Esophagus muscularis mucosa (tissue), 4 donors: Measurements from ENCODE around the gene PYCARD. TPM values are rescaled to one million over a fixed set of nuclear protein-coding genes. Genes with fewer than 3 reads are reported as not detected.

ENCODE experiments used
- DNase-seq: peaks from one replicate; pipeline ENCODE4 v3.0.0-alpha.2; 2017; ENCODE audit errors: extremely low spot score
- H3K27ac ChIP-seq, 4 donors: fragments of 200-600 bp; sonication (generic); replicated peaks in 1 of 4; 1 replicate in 3 of 4; 2 replicates in 1 of 4; pipeline ENCODE4 v1.5.1; 2016 to 2019; ENCODE audit warnings: mild to moderate bottlenecking in 1 of 4
- H3K27me3 ChIP-seq, 4 donors: fragments of 200-600 bp; sonication (generic); one replicate each; pipeline versions ENCODE4 v1.5.1 to v1.6.0; 2016 to 2019
- H3K36me3 ChIP-seq, 4 donors: fragments of 200-600 bp; sonication (generic); one replicate each; pipeline ENCODE4 v1.5.1; 2016 to 2019
- H3K4me1 ChIP-seq, 4 donors: fragments of 200-600 bp; sonication (generic); one replicate each; pipeline ENCODE4 v1.5.1; 2016 to 2019
- H3K4me3 ChIP-seq, 4 donors: fragments of 200-600 bp; sonication (generic); 1 replicate in 2 of 4; 2 replicates in 2 of 4; pipeline ENCODE4 v1.5.1; 2016 to 2019; ENCODE audit warnings: mild to moderate bottlenecking in 4 of 4, moderate library complexity in 1 of 4
- H3K9me3 ChIP-seq, 4 donors: fragments of 200-600 bp; sonication (generic); 1 replicate in 3 of 4; 2 replicates in 1 of 4; pipeline ENCODE4 v1.5.1; 2016 to 2019
- CTCF ChIP-seq, 3 experiments: fragments of 200-600 bp in 2 of 3; fragments of 450-650 bp in 1 of 3; sonication (generic) in 2 of 3; IDR thresholded peaks; one replicate each; pipeline ENCODE4 v1.5.1; 2017 to 2019; ENCODE audit warnings: antibody characterized with exemption in 3 of 3, mild to moderate bottlenecking in 2 of 3, moderate library complexity in 1 of 3
- EP300 ChIP-seq: sonication (generic); formaldehyde crosslinking; IDR thresholded peaks from one replicate; pipeline ENCODE4 v1.6.1; 2017; ENCODE audit warnings: antibody characterized with exemption
- POLR2A ChIP-seq: fragments of 450-650 bp; IDR thresholded peaks from one replicate; pipeline ENCODE4 v1.6.1; 2017; ENCODE audit warnings: antibody characterized with exemption, moderate library complexity, mild to moderate bottlenecking, low read depth
- POLR2AphosphoS5 ChIP-seq, 2 donors: sonication (generic); formaldehyde crosslinking; IDR thresholded peaks; one replicate each; pipeline ENCODE4 v1.6.1; 2017; ENCODE audit warnings: antibody characterized with exemption in 2 of 2
- WGBS: methylation state at CpG from one replicate; pipeline ENCODE4 v1.1.5; 2018; 5-methylcytosine and 5-hydroxymethylcytosine counted together
- intact Hi-C: fragments of 100-400 bp; cut with DNase I; formaldehyde crosslinking; loops from one replicate; pipeline ENCODE4 v1.15.1; 2023
- total RNA-seq, 4 donors: library from RNA; depleted of rRNA; stranded (reverse); fragments of >200 nt; gene quantifications; one replicate each; pipeline versions ENCODE4 v1.1.0 to v1.2.1, GENCODE V29; 2016

Gene PYCARD
- total RNA-seq, 4 donors from 2014 or later = 14.5 to 28.9 (median 22.9) TPM

DNA sequence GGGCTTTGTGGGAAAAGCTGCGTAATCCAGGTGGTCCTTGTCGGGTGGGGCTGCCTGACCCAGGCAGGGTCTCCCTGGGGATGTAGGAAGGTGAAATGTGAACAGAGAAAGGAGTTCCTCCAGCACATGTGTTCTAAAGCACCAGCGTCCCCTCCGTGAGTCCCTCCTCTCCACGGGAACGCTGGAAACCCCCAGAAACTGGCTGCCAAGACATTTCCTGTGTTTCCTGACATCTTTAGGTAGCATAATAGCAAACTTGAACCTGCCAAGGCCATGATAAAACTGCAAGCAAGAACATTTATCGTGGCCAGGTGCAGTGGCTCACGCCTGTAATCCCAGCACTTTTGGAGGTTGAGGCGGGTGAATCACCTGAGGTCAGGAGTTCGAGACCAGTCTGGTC lies 26.9 kb upstream of the PYCARD start:
- H3K9me3 ChIP-seq = no peaks in the 10 kb centered on the region
- intact Hi-C loops = no loop called here
- no peaks in the 10 kb centered on the region for H3K36me3 ChIP-seq
- peaks cover 0 to 4% (median 0%) of the 10 kb centered on the region in 4 donors for H3K27me3 ChIP-seq
- WGBS = 47% methylated on average over 10 of the region's 10 CpGs
- TF ChIP-seq EP300 (no peak), CTCF (IDR thresholded peaks at IDR 0.05) (no peak), POLR2A (no peak), POLR2AphosphoS5 (IDR thresholded peaks at IDR 0.05) (no peak)
- DNase-seq = no peak
- H3K4me3 ChIP-seq = no peak overlapping the region
- H3K4me1 ChIP-seq = peaks cover 0 to 5% (median 0%) of the 10 kb centered on the region in 4 donors
- no peak overlapping the region for H3K27ac ChIP-seq

GRCh38 chr16:31228206-31228605 lies 25.6 kb upstream of the PYCARD start:
- Histone ChIP-seq H3K36me3 (no peaks in the 10 kb centered on the region), H3K4me1 (peaks cover 0 to 5% (median 0%) of the 10 kb centered on the region in 4 donors), H3K4me3 (no peak overlapping the region), H3K27me3 (peaks cover 0 to 16% (median 0%) of the 10 kb centered on the region in 4 donors), H3K9me3 (no peaks in the 10 kb centered on the region), H3K27ac (no peak overlapping the region)
- 92% methylated on average over 4 of the region's 4 CpGs for WGBS
- TF ChIP-seq CTCF (IDR thresholded peaks at IDR 0.05) = no peak
- no peak for TF ChIP-seq POLR2A
- TF ChIP-seq EP300 = no peak
- TF ChIP-seq POLR2AphosphoS5 (IDR thresholded peaks at IDR 0.05) = no peak
- DNase-seq = no peak
- intact Hi-C loops = no loop called here

DNA sequence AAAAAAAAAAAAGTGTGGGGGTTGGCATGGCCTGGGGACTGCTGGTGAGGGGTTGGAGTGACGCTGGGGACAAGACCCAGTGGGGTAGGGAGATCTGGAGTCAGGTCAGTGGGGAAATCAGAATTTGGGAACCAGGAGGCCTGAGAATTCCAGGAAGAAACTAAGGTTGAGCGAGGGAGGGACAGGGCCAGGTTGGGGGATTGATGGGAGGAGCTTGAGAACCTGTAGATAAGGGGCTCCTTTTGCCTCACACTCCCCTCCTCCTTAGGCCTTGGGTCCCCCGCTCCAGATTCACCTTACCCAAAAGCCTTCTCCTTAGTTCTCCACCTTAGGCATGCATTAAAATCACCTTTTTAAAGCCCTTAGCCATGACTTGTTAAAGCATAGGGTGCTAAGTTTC lies 22.6 kb upstream of the PYCARD start:
- WGBS = 90% methylated on average over 3 of the region's 3 CpGs
- intact Hi-C loops = no loop called here
- no peak for DNase-seq
- H3K27ac ChIP-seq = no peak overlapping the region
- H3K4me1 ChIP-seq = peaks cover 0 to 5% (median 0%) of the 10 kb centered on the region in 4 donors
- H3K9me3 ChIP-seq = no peaks in the 10 kb centered on the region
- TF ChIP-seq EP300 = no peak
- no peaks in the 10 kb centered on the region for H3K36me3 ChIP-seq
- peaks cover 0 to 39% (median 0%) of the 10 kb centered on the region in 4 donors for H3K27me3 ChIP-seq
- H3K4me3 ChIP-seq = no peak overlapping the region

DNA sequence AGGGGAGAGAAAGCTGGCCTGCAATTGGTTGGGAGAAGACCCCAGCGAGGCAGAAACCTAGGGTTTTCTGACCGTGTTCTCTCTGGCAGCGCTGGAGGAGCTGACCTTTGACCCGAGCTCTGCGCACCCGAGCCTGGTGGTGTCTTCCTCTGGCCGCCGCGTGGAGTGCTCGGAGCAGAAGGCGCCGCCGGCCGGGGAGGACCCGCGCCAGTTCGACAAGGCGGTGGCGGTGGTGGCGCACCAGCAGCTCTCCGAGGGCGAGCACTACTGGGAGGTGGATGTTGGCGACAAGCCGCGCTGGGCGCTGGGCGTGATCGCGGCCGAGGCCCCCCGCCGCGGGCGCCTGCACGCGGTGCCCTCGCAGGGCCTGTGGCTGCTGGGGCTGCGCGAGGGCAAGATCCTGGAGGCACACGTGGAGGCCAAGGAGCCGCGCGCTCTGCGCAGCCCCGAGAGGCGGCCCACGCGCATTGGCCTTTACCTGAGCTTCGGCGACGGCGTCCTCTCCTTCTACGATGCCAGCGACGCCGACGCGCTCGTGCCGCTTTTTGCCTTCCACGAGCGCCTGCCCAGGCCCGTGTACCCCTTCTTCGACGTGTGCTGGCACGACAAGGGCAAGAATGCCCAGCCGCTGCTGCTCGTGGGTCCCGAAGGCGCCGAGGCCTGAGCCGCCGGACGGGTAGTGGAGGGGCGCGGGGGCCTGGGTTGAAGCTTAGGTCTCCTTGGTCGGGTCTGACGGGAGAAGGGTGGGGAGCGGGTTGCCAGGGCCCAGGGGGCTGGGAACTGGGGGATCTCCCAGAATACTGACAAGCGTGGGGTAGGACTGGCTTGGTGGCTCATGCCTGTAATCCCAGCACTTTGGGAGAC lies 21.8 kb upstream of the PYCARD start:
- Histone ChIP-seq H3K9me3 (no peaks in the 10 kb centered on the region), H3K4me3 (no peak overlapping the region), H3K27ac (no peak overlapping the region), H3K36me3 (no peaks in the 10 kb centered on the region), H3K27me3 (peaks cover 0 to 45% (median 4%) of the 10 kb centered on the region in 4 donors), H3K4me1 (peaks cover 0 to 2% (median 0%) of the 10 kb centered on the region in 4 donors)
- 90% methylated on average over 30 of the region's 80 CpGs for WGBS
- intact Hi-C loops = no loop called here
- TF ChIP-seq POLR2AphosphoS5 (IDR thresholded peaks at IDR 0.05) (no peak), EP300 (no peak), CTCF (IDR thresholded peaks at IDR 0.05) (no peak), POLR2A (no peak)
- no peak for DNase-seq

GRCh38 chr16:31223044-31223443 lies 20.5 kb upstream of the PYCARD start:
- H3K4me1 ChIP-seq = no peaks in the 10 kb centered on the region
- TF ChIP-seq POLR2AphosphoS5 (IDR thresholded peaks at IDR 0.05) (no peak), CTCF (IDR thresholded peaks at IDR 0.05) (no peak), POLR2A (no peak), EP300 (no peak)
- no peaks in the 10 kb centered on the region for H3K9me3 ChIP-seq
- peaks cover 0 to 58% (median 13%) of the 10 kb centered on the region in 4 donors for H3K27me3 ChIP-seq
- no peak overlapping the region for H3K4me3 ChIP-seq
- H3K27ac ChIP-seq = no peak overlapping the region
- 93% methylated on average over 2 of the region's 5 CpGs for WGBS
- no peak for DNase-seq
- H3K36me3 ChIP-seq = no peaks in the 10 kb centered on the region
- intact Hi-C loops = no loop called here
